ENCODE data around the gene CUX1.
"Not testable (repeated sequence)": the region's sequence is repeated elsewhere in the genome, so short reads cannot be mapped to it uniquely, and the experiment has no call there.

CUX1 gene

DNA sequence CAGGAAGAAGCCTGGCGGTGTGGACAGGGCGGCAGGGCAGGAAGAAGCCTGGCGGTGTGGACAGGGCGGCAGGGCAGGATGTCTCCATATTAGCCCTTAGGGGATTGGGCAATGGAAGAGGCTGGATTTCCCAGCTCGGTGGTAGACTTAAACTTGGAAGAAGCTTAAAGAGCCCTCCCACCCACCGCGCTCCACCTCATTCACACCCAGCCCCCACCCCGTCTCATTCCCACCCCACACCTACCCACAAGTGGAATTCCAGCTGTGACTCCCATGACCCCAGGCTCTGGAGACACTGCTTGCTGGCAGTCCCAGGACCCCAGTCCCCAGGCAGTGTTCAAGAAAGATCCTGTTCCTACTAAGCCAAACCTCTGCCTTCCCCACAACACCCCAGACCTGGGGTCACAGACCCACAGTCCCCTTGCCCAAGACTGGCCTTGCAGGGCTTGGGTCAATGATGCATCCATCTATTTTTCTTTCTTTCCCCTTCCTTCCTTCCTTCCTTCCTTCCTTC lies 504.8 kb downstream of the CUX1 start:
- no peaks in the 10 kb centered on the region for H3K27me3 ChIP-seq (ENCODE audit: insufficient read depth, low read depth)
- no peak overlapping the region for H3K9ac ChIP-seq
- H3K36me3 ChIP-seq (ENCODE audit: insufficient read depth), result peaks cover under 1% of the 10 kb centered on the region; the same call in 1 of the 2 replicates
- H3K4me1 ChIP-seq (ENCODE audit: low read depth, poor library complexity, severe bottlenecking), result no peaks in the 10 kb centered on the region
- H3K4me3 ChIP-seq (IDR thresholded peaks at IDR 0.05; ENCODE audit: insufficient read depth, low read depth, low read length), result no peak overlapping the region
- H3K27ac ChIP-seq, result peak overlapping the region; percentile 0; the same call in 1 of the 2 replicates
- H4K20me1 ChIP-seq (ENCODE audit: insufficient read depth), result no peaks in the 10 kb centered on the region
- no peak overlapping the region for H2AFZ ChIP-seq (ENCODE audit: low read depth)
- no peaks in the 10 kb centered on the region for H3K79me2 ChIP-seq (ENCODE audit: insufficient read depth, low read depth)
- H3K4me2 ChIP-seq, result no peak overlapping the region
- TF ChIP-seq, protein P1, sequence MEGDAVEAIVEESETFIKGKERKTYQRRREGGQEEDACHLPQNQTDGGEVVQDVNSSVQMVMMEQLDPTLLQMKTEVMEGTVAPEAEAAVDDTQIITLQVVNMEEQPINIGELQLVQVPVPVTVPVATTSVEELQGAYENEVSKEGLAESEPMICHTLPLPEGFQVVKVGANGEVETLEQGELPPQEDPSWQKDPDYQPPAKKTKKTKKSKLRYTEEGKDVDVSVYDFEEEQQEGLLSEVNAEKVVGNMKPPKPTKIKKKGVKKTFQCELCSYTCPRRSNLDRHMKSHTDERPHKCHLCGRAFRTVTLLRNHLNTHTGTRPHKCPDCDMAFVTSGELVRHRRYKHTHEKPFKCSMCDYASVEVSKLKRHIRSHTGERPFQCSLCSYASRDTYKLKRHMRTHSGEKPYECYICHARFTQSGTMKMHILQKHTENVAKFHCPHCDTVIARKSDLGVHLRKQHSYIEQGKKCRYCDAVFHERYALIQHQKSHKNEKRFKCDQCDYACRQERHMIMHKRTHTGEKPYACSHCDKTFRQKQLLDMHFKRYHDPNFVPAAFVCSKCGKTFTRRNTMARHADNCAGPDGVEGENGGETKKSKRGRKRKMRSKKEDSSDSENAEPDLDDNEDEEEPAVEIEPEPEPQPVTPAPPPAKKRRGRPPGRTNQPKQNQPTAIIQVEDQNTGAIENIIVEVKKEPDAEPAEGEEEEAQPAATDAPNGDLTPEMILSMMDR (conservative IDR thresholded peaks at IDR 0.05; ENCODE audit: low read depth, low read length), result no peak

DNA sequence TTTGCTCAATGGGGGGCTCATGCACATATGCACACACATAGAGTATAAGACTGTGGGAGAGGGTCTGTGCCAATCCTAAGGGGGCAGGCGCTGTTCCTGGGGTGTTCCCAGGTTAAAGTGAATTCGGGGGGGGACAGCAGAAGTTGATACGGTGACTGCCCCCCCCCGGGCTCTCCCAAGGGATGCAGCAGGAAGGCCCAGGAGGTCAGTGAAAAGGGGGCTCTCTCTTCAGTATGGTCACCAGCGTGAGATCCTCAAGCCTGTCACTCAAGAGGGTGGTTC lies 506.4 kb downstream of the CUX1 start:
- H2AFZ ChIP-seq (ENCODE audit: low read depth), result no peak overlapping the region
- H3K4me3 ChIP-seq (IDR thresholded peaks at IDR 0.05; ENCODE audit: insufficient read depth, low read depth, low read length), result no peak overlapping the region
- H3K79me2 ChIP-seq (ENCODE audit: insufficient read depth, low read depth), result no peaks in the 10 kb centered on the region
- TF ChIP-seq, protein P1 (conservative IDR thresholded peaks at IDR 0.05; ENCODE audit: low read depth, low read length), result no peak
- H3K4me1 ChIP-seq (ENCODE audit: low read depth, poor library complexity, severe bottlenecking), result no peaks in the 10 kb centered on the region
- no peak overlapping the region for H3K4me2 ChIP-seq
- H3K27ac ChIP-seq, result no peak overlapping the region
- no peak overlapping the region for H3K9ac ChIP-seq
- no peaks in the 10 kb centered on the region for H3K36me3 ChIP-seq (ENCODE audit: insufficient read depth)
- H4K20me1 ChIP-seq (ENCODE audit: insufficient read depth), result no peaks in the 10 kb centered on the region
- no peaks in the 10 kb centered on the region for H3K27me3 ChIP-seq (ENCODE audit: insufficient read depth, low read depth)

DNA sequence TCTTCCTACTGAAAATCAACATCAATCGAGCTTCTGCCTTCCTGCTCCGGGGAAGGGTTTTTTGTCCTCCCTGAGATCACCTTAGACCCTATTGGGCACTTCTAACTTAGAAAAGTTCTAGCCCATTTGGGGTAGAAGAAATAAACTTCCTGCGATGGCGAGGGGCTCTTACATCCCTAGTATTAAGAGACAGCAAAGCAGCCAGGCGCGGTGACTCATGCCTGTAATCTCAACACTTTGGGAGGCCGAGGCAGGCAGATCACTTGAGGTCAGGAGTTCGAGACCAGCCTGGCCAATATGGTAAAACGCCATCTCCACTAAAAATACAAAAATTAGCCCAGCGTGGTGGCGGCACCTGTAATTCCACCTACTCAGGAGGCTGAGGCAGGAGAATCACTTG lies 507.7 kb downstream of the CUX1 start:
- not testable (repeated sequence) for H3K4me3 ChIP-seq (IDR thresholded peaks at IDR 0.05; ENCODE audit: insufficient read depth, low read depth, low read length); H3K4me1 ChIP-seq (ENCODE audit: low read depth, poor library complexity, severe bottlenecking); H3K79me2 ChIP-seq (ENCODE audit: insufficient read depth, low read depth); H3K27ac ChIP-seq; H3K27me3 ChIP-seq (ENCODE audit: insufficient read depth, low read depth); H2AFZ ChIP-seq (ENCODE audit: low read depth); H4K20me1 ChIP-seq (ENCODE audit: insufficient read depth); H3K36me3 ChIP-seq (ENCODE audit: insufficient read depth); H3K9ac ChIP-seq; H3K4me2 ChIP-seq

DNA sequence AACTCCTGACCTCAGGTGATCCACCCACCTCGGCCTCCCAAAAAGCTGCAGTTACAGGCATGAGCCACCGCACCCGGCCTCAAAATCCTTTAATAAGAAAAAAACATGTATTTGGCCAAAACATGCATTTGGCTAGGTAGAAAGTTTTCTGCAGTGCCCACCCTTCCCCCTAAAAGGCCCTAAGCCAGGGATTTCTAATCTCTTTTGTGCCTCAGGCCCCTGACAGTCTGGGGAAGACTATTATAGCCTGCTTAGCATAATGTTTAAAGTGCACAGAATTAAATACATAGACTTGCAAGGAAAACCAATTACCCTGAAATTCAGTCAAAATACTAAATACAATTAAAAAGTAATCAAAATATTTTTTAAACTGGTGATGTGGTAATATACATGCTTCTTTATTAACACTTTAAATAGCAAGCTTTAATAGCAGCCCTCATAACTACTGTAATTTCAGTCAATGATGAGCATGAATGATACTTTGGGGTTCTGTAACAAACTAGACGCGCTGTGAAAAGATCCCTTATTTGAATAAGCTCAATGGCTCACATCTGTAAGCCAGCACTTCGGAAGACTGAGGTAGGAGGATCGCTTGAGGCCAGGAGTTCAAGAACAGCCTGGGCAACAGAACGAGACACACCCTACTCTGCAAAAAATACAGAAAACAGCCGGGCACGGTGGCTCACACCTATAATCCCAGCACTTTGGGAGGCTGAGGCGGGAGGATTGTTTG lies 508.9 kb downstream of the CUX1 start:
- H3K4me3 ChIP-seq (IDR thresholded peaks at IDR 0.05; ENCODE audit: insufficient read depth, low read depth, low read length), result no peak overlapping the region
- H3K79me2 ChIP-seq (ENCODE audit: insufficient read depth, low read depth), result no peaks in the 10 kb centered on the region
- TF ChIP-seq, protein P1 (conservative IDR thresholded peaks at IDR 0.05; ENCODE audit: low read depth, low read length), result no peak
- H3K4me2 ChIP-seq, result no peak overlapping the region
- no peak overlapping the region for H2AFZ ChIP-seq (ENCODE audit: low read depth)
- H3K27me3 ChIP-seq (ENCODE audit: insufficient read depth, low read depth), result no peaks in the 10 kb centered on the region
- no peak overlapping the region for H3K27ac ChIP-seq
- H3K36me3 ChIP-seq (ENCODE audit: insufficient read depth), result no peaks in the 10 kb centered on the region
- H3K9ac ChIP-seq, result no peak overlapping the region
- H3K4me1 ChIP-seq (ENCODE audit: low read depth, poor library complexity, severe bottlenecking), result no peaks in the 10 kb centered on the region
- H4K20me1 ChIP-seq (ENCODE audit: insufficient read depth), result no peaks in the 10 kb centered on the region

DNA sequence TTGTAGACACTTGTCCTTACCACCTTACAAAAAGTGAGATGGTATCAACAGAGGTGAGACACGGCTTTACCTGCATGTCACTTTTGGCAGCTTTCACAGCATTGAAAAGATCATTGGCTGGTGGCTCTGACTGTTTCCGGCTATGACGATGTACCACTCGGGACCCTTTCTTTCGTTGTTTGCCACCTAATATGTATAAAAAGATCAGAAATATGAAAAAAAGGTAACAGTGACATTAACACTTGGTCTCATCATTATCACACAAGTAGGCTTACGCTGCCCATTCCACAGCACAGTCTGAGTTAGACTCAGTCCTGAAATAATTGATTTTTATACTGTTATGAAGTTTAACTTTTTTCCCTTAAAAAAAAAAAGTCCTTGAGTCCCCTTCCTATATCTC lies 509.8 kb downstream of the CUX1 start:
- H3K4me3 ChIP-seq (IDR thresholded peaks at IDR 0.05; ENCODE audit: insufficient read depth, low read depth, low read length), result not testable (repeated sequence)

DNA sequence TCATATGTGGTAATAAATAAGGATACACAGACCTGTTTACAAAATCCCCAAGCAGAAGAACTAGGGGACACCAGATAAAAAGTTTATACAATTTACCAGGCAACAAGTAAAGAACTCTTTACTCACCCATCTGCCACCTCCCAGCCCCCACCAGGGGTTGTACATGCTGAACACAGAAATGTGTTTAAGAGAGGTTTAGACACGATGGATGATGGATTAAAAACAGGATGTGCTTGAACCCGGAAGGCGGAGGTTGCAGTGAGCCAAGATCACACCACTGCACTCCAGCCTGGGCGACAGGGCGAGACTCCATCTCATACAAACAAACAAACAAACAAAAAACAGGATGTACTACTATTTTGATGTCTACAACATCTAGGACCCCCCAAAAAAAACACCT lies 511.4 kb downstream of the CUX1 start:
- H3K4me3 ChIP-seq (IDR thresholded peaks at IDR 0.05; ENCODE audit: insufficient read depth, low read depth, low read length); H2AFZ ChIP-seq (ENCODE audit: low read depth); H3K27me3 ChIP-seq (ENCODE audit: insufficient read depth, low read depth); H3K4me1 ChIP-seq (ENCODE audit: low read depth, poor library complexity, severe bottlenecking); H3K36me3 ChIP-seq (ENCODE audit: insufficient read depth); H3K27ac ChIP-seq; H3K79me2 ChIP-seq (ENCODE audit: insufficient read depth, low read depth); H4K20me1 ChIP-seq (ENCODE audit: insufficient read depth); H3K9ac ChIP-seq; H3K4me2 ChIP-seq: not testable (repeated sequence)

More for the DNA sequence above, 509.8 kb downstream of the CUX1 start:
- not testable (repeated sequence) for H2AFZ ChIP-seq (ENCODE audit: low read depth); H3K9ac ChIP-seq; H3K36me3 ChIP-seq (ENCODE audit: insufficient read depth); H3K4me1 ChIP-seq (ENCODE audit: low read depth, poor library complexity, severe bottlenecking); H3K27ac ChIP-seq; H4K20me1 ChIP-seq (ENCODE audit: insufficient read depth); H3K27me3 ChIP-seq (ENCODE audit: insufficient read depth, low read depth); H3K79me2 ChIP-seq (ENCODE audit: insufficient read depth, low read depth); H3K4me2 ChIP-seq

DNA sequence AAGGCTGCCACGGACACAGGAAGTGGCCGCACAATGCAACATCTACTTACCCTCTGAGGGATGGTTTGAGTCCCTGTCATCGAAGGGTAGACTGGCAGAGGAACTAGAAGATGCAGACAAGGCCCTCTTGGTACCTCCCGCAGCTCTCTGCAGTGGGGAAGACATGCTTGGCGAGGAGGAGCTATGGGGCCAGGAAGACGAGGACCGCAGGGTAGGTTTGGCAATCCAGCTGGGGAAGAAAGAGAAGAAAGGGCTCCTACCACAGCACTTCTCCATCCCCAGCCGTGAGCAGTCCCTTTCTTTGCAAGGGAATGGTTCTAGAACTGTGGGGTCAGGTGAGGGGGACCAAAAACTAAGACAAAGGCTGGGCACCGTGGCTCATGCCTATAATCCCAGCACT lies 511.9 kb downstream of the CUX1 start:
- not testable (repeated sequence) for H3K27me3 ChIP-seq (ENCODE audit: insufficient read depth, low read depth); H3K4me3 ChIP-seq (IDR thresholded peaks at IDR 0.05; ENCODE audit: insufficient read depth, low read depth, low read length); H3K4me2 ChIP-seq; H3K27ac ChIP-seq; H3K36me3 ChIP-seq (ENCODE audit: insufficient read depth); H3K4me1 ChIP-seq (ENCODE audit: low read depth, poor library complexity, severe bottlenecking); H3K9ac ChIP-seq; H4K20me1 ChIP-seq (ENCODE audit: insufficient read depth); H3K79me2 ChIP-seq (ENCODE audit: insufficient read depth, low read depth); H2AFZ ChIP-seq (ENCODE audit: low read depth)

Measured in KMS-11 (cell line).